ENCODE data around the gene AMIGO2. TPM values are rescaled to one million over a fixed set of nuclear protein-coding genes. Genes with fewer than 3 reads are reported as not detected.
"Not testable (repeated sequence)": the region's sequence is repeated elsewhere in the genome, so short reads cannot be mapped to it uniquely, and the experiment has no call there.

Gene AMIGO2
- total RNA-seq, 2 donors from 2014 or later = 19.7 to 38.1 TPM

GRCh38 chr12:47077206-47078085, 2.3 kb downstream of the AMIGO2 start:
- no peak for DNase-seq (ENCODE audit: low spot score)
- intact Hi-C loops (cut with DNase I) = no loop called here

DNA sequence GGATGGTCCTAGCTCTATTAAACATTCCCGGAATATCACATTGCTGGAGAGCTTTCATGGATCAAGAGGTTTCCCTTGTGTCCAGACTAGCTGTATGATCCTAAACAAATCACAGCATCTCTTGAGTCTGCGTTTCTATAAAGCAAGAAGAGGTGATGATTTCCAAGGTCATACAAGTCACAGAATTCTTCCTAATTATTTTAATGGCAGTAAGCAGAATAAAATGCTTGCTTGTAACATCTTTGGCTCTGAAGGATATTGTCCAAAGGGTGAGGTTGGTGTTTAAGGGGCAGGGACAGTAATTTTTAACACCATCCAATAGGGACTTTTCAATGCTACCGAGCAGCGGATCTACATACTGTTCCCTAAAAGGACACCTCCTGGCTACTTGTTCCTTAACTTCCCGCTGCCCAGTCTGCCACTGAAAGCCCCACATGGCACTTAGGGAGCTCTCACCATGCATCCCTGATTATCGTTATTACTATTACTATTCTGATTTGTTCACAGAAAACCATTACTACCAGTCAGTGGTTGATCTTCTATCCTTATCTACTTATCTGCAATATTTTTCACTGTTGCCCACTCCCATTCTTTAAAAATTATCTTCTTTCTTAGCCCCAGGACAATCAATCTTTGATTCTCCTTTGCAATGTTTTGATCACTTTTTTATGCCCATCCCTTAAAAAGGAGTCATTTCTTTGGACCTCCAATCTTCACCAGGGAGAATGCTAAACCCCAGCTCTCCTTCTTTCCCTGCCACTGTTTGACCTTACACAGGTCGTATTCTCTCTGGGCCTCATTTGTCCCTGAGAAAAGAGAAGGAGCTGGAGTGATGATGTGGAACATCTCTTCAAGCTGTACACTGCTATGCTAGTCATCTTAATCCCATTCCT, 4.3 kb downstream of the AMIGO2 start:
- no peak for DNase-seq (ENCODE audit: low spot score)
- intact Hi-C loops (cut with DNase I) = no loop called here

DNA sequence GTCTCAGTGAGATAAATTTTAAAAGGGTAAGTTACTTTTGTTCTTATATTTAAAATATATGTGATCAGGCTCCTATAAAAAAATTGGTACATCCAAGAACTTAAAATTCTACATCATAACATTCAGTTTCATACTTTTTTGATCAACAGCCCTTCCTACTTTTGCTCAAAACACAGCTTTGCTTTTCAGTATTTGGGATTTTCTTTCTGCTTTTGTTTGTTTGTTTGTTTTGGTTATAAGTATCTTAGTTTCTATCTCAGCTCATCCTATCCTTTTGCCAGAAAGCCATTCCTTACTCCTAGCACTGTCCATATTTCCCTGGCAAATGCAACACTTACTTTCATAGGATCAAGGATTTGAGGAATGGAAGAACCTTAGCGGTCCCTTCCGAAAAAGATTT, 5.0 kb downstream of the AMIGO2 start:
- DNase-seq (ENCODE audit: low spot score) = no peak
- intact Hi-C loops (cut with DNase I) = no loop called here

DNA sequence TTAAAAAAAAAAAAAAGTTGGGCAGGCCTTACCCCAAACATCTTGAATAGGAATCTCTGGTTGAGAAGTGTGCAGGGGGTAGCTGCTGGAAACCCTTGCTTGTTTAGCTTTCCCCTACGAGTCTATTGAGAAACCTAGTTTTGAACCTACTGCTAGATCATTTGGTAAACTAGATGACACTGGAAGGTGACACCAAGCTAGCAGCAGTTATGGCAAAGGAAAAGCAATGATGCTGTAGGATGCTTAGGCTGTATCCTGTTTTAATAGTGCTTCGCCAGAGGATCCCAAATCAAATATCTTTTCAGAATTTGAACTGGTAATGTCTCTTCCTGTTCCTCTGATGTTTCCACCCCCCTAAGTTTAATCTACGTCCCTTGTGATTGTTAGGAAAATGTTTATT, 5.8 kb downstream of the AMIGO2 start:
- DNase-seq (ENCODE audit: low spot score) = no peak
- intact Hi-C loops (cut with DNase I) = no loop called here

DNA sequence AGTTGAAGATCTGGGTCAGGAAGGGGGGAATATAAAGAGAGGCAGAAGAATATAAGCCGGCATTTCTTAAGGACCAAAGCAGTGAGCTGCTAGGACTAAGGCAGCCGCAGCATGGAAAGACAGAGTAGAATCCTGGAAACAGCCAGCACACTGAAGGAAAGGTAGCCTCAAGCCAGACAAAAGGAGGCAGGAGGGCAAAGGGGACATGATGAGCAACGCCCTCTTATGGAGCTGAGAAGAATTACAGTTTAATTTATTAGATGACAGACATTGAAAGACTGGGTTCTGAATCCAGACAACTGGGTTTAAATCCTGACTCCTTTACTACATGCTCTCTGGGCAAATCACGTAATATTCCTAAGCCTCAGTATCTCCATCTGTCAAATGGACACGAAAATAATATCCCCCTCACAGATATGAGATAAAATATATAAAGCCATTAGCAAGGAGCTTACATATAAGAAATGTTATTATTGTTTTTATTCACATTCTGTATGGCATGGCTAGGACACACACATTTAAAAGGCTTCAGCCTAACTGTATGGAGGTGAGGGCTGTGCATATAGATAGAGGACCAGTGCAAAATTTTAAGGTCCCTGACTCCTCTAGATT, 8.4 kb downstream of the AMIGO2 start:
- no peak for DNase-seq (ENCODE audit: low spot score)
- intact Hi-C loops (cut with DNase I) = no loop called here

- intact Hi-C loops (cut with DNase I) = no loop called here
- no peak for DNase-seq (ENCODE audit: low spot score)
Measured at GRCh38 chr12:47070310-47070709, 9.4 kb downstream of the AMIGO2 start.

DNA sequence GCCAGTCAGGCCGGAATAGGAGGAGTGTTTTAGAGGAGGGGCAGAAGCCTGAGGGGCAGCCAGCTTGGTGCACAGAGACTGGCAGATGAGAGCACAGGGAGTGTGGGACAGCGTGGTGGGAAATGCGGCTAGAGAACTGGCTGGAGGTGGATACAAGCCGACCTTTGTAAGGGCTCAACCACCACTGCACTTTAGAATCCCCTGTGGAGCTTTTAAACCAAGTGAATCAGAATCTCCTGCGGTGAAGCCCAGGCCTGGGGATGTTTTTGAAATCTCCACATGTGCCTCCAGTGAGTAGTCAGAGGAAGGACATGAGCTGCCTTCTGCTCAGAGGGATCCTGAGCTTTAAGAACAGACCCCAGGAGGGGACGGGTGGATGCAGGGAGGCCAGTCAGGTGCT, 11.2 kb downstream of the AMIGO2 start:
- intact Hi-C loops (cut with DNase I) = no loop called here
- DNase-seq (ENCODE audit: low spot score) = no peak

GRCh38 chr12:47067771-47068431, 11.9 kb downstream of the AMIGO2 start:
- DNase-seq (ENCODE audit: low spot score) = no peak
- intact Hi-C loops (cut with DNase I) = no loop called here

DNA sequence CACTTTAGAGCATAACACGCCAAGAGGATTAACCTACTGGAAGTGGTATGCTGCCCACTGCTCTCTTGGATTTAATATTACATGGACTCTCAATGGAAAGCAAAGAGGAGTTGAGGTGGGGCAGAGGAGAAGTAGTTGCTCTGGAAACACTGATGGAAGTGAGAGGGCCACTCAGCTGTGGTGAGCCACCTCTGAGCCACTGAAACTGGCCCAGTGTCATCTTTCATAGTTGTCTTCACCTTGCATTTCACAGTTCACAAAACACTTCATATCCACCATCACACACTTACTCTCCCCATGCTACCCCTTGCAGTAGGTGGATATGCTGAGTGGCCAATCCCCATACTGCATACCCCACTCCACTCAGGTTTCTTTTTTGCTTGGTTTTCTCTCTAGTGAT, 12.6 kb downstream of the AMIGO2 start:
- intact Hi-C loops (cut with DNase I) = no loop called here
- DNase-seq (ENCODE audit: low spot score) = no peak

DNA sequence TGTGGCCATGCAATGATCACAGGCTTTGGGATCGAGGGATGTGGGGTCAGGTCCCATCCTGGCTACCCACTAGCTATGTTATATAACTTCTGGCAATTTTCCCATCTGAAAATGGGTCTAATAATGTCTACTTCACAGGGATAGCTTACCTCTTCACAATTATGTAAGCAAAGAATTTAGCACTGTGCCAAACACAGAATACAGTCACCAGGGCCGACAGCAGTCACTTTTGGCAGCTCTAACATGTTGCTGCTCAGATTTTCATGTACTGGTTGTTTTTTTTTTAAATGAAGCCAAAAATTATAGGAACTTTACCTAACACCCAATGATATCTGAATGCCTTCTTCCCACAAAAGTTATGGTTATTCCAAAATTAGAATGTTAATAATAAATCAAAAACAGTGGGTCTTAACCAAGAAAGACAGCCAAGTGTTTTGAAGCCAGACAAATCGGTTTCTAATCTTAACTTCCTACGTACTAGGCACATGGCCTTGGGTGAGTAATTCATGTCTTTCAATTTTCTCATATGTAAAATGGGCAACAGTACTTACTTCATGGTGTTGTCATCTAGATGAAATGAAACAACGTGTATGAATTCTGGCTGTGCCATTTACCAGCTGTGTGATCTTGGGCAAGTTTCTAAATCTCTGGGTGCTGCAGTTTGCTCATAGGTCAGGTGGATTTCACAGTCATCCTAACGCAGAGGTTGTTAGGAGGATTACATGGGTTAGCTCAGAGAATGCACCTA, 13.3 kb downstream of the AMIGO2 start:
- no peak for DNase-seq (ENCODE audit: low spot score)
- intact Hi-C loops (cut with DNase I) = no loop called here

DNA sequence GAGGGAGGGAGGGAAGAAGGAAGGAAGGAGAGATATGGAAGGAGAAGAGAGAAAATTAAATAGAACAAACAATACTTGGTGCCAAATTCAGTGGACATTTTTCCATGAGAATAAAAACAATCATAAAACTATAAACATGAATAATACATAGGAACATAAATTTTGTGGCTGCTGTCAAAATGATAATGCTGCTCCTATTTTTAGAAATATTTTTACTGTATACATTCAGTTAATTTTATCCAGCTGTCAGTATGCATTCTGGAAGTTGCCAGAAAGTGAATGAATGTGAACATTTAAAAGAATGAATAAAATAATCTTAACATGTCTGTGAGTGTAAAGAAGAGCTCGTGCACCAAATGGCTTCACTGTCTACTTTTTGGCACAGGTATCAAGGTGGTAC, 14.2 kb downstream of the AMIGO2 start:
- intact Hi-C loops (cut with DNase I) = no loop called here
- DNase-seq (ENCODE audit: low spot score) = no peak

DNA sequence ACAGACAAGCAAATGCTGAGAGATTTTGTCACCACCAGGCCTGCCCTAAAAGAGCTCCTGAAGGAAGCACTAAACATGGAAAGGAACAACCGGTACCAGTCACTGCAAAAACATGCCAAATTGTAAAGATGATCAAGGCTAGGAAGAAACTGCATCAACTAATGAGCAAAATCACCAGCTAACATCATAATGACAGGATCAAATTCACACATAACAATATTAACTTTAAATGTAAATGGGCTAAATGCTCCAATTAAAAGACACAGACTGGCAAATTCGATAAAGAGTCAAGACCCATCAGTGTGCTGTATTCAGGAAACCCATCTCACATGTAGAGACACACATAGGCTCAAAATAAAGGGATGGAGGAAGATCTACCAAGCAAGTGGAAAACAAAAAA, 21.1 kb downstream of the AMIGO2 start:
- DNase-seq (ENCODE audit: low spot score); intact Hi-C loops (cut with DNase I): not testable (repeated sequence)

DNA sequence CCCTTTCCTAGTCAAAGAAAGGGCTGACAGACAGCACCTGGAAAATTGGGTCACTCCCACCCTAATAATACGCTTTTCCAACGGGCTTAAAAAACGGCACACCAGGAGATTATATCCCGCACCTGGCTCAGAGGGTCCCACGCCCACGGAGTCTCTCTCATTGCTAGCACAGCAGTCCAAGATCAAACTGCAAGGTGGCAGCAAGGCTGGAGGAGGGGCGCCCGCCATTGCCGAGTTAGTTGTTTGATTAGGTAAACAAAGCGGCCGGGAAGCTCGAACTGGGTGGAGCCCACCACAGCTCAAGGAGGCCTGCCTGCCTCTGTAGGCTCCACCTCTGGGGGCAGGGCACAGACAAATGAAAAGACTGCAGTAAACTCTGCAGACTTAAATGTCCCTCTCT, 22.8 kb downstream of the AMIGO2 start:
- DNase-seq (ENCODE audit: low spot score); intact Hi-C loops (cut with DNase I): not testable (repeated sequence)

DNA sequence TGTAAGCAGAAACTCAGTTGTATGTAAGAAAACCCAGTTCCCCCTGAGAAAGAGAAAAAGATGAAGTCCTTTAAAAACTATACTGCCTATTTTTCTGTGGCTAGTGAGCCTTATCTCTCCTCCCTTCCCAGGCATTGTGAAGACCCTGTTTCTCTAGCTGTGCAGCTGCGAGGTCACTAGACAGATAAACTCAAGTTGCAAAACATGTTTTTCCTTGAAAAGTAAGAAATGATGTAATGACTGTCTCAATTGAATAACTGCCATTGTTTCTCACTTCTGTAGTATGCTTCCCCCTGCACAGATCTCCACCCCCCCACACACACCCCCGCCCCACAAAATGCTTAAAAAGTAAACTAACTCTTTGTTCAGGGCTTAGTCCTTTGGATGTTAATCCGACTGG, 23.9 kb downstream of the AMIGO2 start:
- intact Hi-C loops (cut with DNase I); DNase-seq (ENCODE audit: low spot score): not testable (repeated sequence)

DNA sequence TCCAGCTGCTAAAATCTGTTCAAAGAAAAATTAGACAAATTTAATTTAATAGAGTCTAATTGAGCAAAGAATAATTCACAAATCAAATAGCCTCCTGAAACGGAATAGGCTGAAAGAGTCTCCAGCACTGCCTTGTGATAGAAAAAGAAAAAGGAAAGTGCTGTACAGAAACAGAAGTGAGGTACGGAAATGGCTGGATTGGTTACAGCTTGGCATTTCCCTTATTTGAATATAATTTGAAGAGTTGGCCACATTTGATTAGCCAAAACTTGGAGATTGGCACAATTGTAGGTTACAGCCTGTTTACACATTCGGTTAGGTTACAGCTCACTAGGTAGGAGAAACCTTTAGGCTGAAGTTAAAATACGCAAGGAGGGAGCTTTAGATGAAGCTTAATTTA, 25.1 kb downstream of the AMIGO2 start:
- no peak for DNase-seq (ENCODE audit: low spot score)
- intact Hi-C loops (cut with DNase I) = no loop called here

- DNase-seq (ENCODE audit: low spot score) = no peak
- intact Hi-C loops (cut with DNase I) = no loop called here
Measured at GRCh38 chr12:47053961-47054360, 25.8 kb downstream of the AMIGO2 start.

DNA sequence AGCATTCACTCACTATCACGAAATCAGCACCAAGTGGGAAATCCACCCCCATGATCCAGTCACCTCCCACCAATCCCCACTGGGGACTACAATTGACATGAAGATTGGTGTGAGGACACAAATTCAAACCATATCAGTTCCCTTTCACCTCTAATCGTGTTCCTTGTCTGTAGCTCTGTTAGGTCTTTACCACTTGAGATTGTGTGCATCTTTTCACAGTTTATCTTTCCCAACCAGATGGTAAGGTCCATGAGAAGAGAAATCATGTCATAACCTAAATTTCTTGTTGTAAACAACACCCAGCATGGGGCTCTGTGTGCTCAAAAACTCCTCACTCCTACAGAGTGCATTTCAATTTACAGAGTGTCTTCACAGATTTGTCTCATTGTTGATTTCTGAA, 27.5 kb downstream of the AMIGO2 start:
- DNase-seq (ENCODE audit: low spot score) = no peak

GRCh38 chr12:47051291-47051690, 28.5 kb downstream of the AMIGO2 start:
- intact Hi-C loops (cut with DNase I); DNase-seq (ENCODE audit: low spot score): not testable (repeated sequence)

More for the DNA sequence above, 27.5 kb downstream of the AMIGO2 start:
- intact Hi-C loops (cut with DNase I) = no loop called here

DNA sequence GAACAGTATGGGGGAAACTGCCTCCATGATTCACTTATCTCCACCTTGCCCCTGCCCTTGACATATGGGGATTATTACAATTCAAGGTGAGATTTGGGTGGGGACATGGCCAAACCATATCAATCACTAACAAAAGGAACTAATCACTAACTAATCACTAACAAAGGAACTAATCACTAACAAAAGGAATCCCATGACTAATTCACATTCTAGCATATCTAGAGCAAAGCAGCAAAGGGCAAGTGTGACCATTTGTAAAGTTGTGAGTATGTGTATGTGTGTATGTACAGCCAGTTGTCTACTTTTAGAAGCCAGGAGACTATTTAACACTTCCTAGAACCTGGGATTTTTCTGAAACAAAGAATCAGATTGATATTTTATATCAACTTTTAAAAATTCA, 31.2 kb downstream of the AMIGO2 start:
- no peak for DNase-seq (ENCODE audit: low spot score)
- intact Hi-C loops (cut with DNase I) = no loop called here

All from posterior vena cava (tissue), 2 donors.